HEK293T (cell line): ENCODE results near the gene RASGRP3.

Experiments
- BHLHE40 ChIP-seq: fragments of 450-650 bp; IDR thresholded peaks from 2 replicates; pipeline ENCODE4 v1.6.1; 2016; ENCODE audit warnings: mild to moderate bottlenecking, moderate library complexity, borderline replicate concordance
- ELF4 ChIP-seq: fragments of 450-650 bp; IDR thresholded peaks from 2 replicates; pipeline ENCODE4 v1.6.1; 2017; ENCODE audit warnings: antibody characterized with exemption
- FOXA1 ChIP-seq: fragments of 450-650 bp; IDR thresholded peaks from 2 replicates; pipeline ENCODE4 v1.6.1; 2016; ENCODE audit warnings: mild to moderate bottlenecking
- FOXK2 ChIP-seq: fragments of 450-650 bp; IDR thresholded peaks from 2 replicates; pipeline ENCODE4 v1.6.1; 2016; ENCODE audit warnings: mild to moderate bottlenecking
- FOXM1 ChIP-seq: fragments of 450-650 bp; IDR thresholded peaks from 2 replicates; pipeline ENCODE4 v1.6.1; 2017; ENCODE audit warnings: mild to moderate bottlenecking, borderline replicate concordance
- HDGF ChIP-seq: fragments of 450-650 bp; IDR thresholded peaks from 2 replicates; pipeline ENCODE4 v1.6.1; 2017; ENCODE audit warnings: antibody characterized with exemption, borderline replicate concordance
- LEF1 ChIP-seq: fragments of 450-650 bp; IDR thresholded peaks from 2 replicates; pipeline ENCODE4 v1.6.1; 2017; ENCODE audit warnings: mild to moderate bottlenecking, borderline replicate concordance
- NFRKB ChIP-seq: fragments of 450-650 bp; IDR thresholded peaks from 2 replicates; pipeline ENCODE4 v1.6.1; 2016; ENCODE audit warnings: mild to moderate bottlenecking, moderate library complexity
- SP1 ChIP-seq: fragments of 450-650 bp; IDR thresholded peaks from 2 replicates; pipeline ENCODE4 v1.6.1; 2017
- SUZ12 ChIP-seq: fragments of 450-650 bp; IDR thresholded peaks from 2 replicates; pipeline ENCODE4 v1.6.1; 2016; ENCODE audit warnings: mild to moderate bottlenecking
- ZNF384 ChIP-seq: fragments of 450-650 bp; IDR thresholded peaks from 2 replicates; pipeline ENCODE4 v1.6.1; 2016
- TF ChIP-seq, protein P1 (sequence below): fragments of 450-650 bp; IDR thresholded peaks from 2 replicates; pipeline ENCODE4 v1.6.1; 2016

DNA sequence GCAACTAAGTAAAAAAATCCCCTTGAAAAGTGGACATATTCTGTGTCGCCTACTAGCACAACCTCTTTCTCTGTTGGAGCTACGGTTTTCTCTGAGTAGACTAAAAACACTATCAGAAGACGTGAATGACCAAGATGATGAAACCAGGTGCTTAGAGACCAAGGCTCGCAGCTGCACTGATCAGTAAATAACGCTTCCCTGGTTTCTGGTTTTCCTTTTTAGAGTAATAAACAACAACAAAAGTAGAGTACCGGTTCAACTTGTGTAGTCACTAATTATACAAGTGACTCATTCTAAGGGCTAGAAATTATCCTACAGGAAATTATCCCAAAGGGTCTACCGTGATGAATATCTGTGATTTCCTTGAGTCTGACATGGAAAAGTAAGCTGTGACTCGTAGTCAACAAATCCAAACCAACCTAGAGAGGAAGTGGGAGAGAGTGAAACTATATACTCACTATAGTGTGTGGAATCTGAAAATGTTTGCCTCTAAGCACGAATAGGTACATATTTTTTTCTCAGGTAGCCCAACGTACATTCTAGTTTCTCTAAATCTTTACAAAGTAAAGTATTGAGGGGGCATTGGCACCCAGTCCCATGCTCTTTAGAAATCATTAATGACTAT, 17.8 kb downstream of the RASGRP3 start:
- no peak for TF ChIP-seq SUZ12
- TF ChIP-seq FOXK2 = no peak
- TF ChIP-seq FOXM1 = no peak
- no peak for TF ChIP-seq NFRKB
- no peak for TF ChIP-seq HDGF
- TF ChIP-seq ELF4 = no peak
- TF ChIP-seq, protein P1, sequence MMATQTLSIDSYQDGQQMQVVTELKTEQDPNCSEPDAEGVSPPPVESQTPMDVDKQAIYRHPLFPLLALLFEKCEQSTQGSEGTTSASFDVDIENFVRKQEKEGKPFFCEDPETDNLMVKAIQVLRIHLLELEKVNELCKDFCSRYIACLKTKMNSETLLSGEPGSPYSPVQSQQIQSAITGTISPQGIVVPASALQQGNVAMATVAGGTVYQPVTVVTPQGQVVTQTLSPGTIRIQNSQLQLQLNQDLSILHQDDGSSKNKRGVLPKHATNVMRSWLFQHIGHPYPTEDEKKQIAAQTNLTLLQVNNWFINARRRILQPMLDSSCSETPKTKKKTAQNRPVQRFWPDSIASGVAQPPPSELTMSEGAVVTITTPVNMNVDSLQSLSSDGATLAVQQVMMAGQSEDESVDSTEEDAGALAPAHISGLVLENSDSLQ = no peak
- TF ChIP-seq SP1 = no peak
- TF ChIP-seq ZNF384 = no peak
- no peak for TF ChIP-seq FOXA1
- no peak for TF ChIP-seq LEF1
- no peak for TF ChIP-seq BHLHE40
